Fibroblast of skin of scalp (primary cell): ENCODE measurements around the gene DDR2.

Source experiments
- DNase-seq: peaks from one replicate; pipeline ENCODE4 v3.0.0-alpha.2; 2013

DDR2 gene

DNA sequence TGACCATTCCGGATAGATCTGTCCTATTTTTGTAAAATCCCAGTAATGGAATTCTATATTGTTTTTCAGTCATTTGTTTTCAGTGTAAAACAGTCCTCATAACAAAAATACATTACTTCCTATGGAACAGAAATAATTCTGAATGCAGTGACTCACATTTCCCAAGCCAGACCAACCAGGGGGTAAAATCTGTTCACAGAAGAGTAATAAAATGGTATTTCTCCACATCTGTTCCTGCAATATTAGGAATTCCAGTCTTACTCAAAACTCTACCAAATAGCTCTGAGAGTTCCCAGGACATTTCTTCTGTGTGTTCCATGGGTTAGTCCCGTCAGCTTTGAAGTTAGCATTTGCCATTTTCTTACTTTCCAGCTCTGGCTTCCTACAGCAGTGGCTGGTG, 2.6 kb upstream of the DDR2 start:
- DNase-seq, result peak; percentile 94

DNA sequence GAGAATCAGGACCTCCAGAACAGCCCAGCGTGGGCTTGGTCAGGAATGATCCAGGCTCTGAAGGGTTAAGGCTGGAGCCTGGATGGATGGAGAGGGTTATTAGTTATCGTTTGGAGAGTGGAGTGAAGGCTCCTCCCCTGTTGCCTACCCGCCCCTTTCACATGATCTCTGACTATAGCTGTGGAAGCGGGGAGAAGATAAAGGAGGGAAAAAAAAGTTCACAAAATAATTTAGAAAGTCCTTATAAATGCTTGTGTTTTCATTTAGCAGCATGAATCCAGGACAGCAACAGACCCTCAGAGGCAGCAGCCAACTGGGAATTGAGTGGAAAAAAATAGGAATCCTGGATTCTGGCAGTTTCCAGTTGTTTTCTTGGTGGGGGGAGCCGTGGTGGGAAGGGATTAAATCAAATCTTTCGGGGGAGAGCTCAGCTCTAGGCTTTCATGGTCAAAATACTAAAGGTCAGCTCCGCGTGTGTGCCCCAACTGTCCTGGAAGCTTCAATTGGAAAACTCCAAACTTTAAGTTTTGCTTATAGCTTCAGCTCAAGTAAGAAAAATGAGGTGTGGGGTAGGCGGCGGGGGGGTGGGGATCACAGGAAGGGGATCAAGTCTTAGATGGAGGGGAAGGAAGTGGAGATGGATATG, 595 bp upstream of the DDR2 start:
- DNase-seq, result peak; percentile 84

DNA sequence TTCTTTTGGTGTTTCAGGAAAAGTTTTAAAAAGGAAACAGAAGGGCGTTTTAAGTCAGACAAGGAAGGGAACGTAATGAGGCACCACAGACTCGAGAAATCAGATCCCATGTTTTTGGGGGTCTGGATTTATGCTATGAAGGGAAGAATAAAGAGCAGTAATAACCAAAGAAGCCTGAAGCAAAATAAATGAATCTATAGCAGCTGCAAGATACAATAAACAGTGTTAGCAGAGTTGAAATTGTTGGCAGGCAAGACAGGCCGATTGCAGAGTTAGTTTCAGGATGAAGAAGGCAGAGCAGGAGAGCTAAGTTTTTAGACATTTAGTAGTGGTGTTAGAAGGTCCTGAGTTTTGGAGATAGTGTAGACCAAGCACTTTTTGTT, 425 bp downstream of the DDR2 start:
- DNase-seq, result peak; percentile 39

DNA sequence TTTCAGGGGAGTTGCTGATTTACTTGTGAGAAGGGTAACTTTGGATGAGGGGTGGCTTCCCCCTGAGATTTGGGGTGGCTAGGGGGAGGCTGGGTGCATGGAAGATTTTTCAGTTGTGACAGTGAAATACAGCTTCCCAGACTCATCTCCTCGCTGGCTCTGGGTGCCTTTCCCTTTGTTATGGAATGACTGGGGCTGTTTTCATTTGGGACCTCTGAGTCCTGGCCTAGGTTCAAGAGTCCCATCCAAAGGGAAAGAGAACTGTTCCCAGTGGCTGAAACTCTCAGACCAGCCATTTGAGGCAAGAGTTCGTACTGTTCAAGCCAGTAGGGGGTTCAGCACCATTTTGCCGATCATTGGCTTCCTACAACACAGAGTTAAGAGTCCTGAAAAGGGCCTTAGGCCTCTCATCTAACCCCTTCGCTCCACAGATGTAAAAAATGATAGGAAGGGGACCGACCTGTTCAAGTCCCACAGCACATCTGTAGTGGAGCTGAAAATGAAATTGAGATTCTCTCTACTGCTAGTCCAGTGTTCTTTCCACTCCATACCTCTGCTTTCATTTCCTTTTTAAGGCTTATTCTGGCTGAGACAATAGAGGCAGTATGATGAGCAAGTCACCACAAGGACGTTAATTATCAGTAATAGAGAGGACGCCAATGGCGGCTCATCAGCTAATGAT, 958 bp downstream of the DDR2 start:
- DNase-seq, result peak; percentile 85

DNA sequence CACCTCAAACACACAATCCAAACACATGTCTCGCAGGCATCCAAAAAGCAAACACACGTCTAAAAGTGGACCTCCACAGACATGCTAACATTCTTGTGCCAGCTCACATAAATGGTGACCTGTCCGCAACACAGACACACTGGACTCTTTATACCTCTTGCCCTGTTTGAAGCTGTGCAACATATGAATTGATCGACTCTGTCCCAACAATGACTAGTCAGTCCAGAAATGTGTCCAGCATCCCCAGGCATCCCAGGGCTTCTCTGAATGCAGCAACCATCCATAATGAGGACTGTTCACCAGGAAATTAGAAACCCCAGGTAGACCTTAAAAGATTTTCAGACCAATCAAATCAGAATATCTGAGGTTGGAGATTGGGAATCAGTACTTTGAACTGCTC, 3.2 kb downstream of the DDR2 start:
- no peak for DNase-seq

DNA sequence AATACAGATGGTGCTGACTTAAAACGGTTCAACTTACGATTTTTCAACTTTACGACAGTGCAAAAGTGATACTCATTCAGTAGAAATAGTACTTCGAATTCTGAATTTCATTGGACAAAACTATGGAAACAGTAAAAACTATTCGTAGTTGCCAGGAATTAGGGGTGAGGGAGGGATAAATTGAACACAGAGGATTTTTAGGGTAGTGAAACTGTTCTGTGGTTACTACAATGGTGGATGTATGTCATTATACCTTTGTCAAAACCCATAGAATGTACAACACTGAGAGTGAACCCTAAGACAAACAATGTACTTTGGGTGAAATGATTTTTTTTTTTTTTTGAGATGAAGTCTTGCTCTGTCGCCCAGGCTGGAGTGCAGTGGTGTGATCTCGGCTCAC, 7.5 kb downstream of the DDR2 start:
- DNase-seq, result no peak

DNA sequence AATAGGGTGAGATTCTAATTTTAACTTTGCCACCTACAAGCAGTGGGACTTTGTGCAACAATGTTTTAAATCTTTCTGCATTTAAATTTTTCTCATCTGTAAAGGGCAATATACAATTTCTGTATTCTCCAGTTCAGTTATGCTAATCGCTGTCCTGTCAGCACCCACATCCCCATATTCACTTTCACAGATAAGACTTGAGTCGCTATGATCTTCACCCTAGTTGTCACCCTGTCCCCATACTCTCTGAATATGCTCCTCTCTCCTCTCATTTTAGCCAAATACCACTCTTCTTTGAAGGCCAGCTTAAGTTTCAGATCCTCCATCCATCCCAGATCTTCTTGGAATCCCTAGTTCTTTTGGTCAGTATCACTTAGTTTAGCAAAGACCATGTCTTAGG, 8.8 kb downstream of the DDR2 start:
- DNase-seq, result no peak

DNA sequence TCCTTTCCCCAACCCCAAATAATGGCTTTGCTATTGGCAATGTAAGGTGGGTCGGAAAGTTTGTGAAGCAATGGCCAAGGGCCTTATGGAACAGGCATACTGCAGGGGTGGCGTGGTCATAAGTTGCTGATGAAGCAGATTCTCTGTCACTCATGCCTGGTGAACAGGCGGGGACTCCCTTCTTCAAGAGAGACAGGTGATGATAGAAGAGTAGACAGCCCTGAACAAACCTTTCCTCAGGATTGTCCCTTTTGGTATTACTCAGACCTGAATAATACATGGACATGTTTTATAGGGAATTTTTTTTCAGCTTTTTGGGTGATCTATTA, 12.7 kb downstream of the DDR2 start:
- DNase-seq, result no peak

DNA sequence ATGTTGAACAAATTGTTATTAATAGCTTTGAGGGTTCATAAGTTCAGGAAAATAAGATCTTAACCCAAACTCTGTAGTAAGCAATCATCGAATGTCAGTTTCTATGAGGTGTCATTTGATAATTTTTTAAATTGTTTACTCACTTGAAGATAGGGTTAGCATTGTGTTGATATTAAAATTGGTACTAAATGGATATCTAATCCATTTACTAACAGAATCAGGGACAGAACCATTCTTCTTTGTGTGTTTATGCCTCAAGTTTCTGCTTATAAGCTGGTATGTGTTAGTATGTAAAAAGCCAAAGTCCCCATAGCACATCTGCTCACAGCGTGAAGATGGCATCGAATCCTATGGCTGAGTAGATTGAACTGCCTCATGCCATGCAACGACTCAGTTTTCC, 13.4 kb downstream of the DDR2 start:
- DNase-seq, result no peak

DNA sequence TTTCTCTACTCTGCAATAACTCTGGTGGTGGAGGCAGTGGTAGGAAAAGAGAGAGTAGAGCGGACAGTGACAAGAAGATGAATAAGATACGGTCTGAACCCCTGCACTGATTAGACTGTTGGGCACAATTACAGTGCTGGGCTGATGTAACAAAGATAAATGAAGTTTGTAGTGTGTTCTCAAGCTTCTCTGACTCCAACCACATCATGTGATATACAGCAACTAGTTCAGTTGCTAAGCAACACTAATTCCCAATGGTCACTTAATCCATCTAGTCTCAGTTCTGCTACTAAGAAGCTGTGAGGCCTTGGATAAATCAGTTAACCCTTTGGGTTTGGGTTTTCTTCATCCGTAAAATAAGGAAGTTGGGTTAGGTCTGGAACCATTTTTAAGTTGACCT, 17.3 kb downstream of the DDR2 start:
- DNase-seq, result peak; percentile 48

DNA sequence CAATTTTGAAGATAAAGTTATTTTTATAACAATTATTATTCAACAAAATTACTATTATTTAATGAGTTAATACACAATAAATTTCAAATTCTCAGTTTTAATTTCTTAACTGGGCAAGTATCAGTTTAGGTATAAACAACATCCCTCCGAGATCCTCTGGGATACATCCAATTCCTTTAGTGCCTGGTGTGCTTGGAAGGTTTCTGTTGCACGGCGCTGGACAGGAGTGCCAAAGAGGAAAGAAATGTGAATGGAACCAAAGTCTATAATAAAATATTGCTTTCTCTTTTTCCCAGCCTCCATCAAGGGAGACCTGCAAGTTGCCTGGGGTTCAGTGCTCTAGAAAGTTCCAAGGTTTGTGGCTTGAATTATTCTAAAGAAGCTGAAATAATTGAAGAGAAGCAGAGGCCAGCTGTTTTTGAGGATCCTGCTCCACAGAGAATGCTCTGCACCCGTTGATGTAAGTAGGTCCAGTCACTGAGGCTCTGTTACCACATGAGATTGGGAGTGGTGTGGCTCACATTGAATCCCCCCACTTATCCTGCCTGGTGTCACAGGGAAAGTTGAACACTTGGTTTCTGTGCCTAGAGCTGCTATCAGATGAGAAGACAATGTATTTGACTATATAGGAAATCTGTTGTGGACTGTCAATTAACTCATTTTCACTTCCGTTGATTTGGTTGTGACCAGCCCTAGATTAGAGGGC, 22.8 kb downstream of the DDR2 start:
- no peak for DNase-seq

DNA sequence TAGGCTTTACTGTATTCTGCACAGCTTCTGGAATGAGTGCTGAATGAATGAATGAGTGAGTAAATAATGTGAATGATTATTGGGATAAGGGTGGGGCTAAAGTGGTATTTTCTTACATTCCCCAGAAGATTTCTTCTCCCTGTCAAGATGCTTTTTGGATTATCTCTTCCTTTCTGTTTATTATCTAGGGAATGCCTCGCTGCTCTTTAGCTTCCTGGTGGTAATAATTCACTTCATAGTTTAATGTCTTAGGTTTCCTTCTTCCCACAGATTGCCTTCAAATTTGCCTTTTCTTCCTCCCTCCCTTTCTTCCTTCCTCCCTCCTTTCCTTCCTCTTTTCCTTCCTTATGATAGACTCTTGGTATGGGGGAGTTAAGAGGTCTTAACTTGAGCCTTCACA, 24.0 kb downstream of the DDR2 start:
- no peak for DNase-seq

DNA sequence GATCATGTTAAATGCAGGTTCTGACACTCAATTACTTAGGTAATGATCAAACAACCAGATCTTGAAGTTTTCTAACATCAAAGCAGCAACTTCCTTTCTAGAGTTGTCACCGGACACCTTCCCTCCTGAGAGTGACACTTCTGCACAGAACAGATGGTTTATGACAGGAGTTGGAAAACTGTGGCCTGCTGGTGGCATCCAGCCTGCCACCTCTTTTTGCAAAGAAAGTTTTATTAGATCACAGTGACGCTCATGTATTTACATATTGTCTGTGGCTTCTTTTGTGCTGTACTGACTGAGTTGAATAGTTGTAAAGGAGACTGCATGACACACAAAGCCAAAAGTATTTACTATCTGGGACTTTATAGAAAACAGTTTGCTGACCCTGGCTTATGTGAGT, 28.3 kb downstream of the DDR2 start:
- DNase-seq, result peak; percentile 20

DNA sequence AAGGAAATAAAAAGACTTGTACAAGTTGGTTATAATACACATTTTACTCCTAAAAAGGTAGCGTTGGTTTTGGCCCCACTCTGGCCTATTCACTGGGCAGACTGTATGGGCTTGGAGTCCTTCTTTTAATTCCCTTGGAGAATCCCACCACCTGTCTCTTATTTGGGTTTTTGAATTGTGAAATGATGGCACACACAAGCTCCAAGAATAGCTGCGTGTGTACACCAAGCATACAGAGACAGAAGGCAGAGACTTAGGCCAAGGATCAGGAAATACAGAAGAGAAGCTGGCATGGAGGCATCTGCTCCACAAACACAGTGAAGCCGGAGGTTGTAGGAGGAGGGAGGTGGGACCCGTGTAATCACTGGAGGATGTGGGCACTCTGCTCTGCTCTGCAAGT, 29.1 kb downstream of the DDR2 start:
- no peak for DNase-seq

DNA sequence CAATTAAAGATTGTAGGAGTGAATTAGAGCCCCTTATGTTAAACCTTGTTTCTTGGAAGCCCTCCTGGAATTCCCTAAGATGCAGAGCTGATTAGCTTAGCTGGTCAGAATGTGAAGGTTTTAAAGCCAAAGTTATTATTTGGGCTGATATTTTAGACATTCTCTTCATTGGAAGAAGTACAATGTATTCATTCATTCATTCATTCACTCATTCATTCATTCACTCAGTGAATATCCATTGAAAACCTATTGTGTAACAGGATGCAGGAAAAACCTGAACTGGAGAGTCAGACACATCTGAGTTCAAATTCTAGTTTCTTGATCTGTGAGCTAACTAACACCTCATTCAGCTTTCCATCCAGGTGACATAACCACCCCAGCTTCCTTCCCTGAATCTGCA, 29.7 kb downstream of the DDR2 start:
- no peak for DNase-seq

DNA sequence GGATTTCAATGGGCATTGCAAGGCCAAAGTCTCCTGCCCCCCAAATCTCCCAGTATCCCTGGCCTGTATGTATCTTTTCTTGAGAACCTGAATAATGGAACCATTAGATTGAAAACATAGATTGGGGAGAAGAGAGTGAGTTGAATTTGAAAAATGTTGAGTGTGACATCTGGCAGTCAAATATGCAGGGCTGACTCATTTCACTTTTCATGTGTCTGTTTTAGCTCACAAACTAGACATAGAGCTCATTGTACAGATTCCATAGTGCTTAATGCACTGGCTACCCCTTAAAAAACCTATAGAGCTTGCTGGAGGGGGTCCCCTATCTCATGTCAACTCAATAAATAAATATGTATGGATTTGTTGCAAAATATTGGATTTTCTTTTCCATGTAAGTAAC, 30.8 kb downstream of the DDR2 start:
- DNase-seq, result peak; percentile 71

DNA sequence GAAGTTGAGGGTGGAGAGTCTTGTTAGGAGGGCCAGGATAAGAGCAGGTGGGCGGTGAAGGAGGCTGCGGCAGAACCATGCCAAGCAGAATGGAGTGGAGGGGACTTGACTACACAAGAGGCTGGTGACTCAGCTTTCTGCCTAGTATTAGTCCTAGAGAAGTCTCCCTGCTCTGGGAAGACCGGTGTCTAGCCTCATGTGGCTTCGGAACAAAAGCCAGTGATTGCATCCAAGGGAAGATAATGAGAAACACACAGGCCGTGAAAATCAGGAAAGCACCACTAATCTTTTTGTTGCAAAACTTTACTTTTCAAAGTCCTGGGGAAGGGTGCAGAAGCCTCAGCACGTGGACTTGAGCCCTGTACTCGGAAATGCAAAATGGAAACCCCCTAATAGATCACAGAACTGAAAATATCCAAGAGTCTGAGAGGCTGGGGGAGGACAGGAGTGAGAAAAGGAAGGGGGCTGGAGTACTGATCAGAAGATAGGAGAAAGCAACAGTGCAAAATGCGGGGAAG, 31.4 kb downstream of the DDR2 start:
- peak; percentile 81 for DNase-seq

DNA sequence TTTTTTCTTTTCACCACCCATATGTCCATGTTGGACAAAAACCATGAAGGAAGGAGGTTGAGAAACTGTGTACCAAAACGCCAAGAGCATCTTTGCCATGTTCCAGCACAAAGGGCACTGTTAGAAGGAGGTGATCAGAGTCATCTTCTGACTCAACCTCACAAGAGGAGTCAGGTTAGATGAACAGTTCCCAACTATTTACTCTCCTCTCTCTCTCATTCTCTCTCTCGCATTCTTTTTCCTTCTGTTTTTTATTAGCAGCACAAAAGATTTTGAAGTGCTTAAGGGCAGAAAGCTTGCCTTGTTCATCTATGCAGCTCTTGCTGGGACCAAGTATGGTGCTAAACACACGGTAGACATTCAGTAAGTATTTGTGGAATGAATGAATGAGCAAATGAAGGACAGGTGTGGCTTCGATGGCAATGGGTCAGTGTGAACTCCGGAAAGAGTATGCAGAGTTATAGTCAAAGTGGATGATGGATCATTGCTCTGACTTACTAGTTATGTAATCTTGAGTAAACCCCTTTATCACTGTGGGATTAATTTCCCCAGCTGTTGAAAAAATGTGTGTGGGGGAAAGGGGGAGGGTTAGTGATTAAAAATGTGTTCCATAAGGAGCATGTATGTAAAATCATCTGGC, 33.9 kb downstream of the DDR2 start:
- peak; percentile 35 for DNase-seq

DNA sequence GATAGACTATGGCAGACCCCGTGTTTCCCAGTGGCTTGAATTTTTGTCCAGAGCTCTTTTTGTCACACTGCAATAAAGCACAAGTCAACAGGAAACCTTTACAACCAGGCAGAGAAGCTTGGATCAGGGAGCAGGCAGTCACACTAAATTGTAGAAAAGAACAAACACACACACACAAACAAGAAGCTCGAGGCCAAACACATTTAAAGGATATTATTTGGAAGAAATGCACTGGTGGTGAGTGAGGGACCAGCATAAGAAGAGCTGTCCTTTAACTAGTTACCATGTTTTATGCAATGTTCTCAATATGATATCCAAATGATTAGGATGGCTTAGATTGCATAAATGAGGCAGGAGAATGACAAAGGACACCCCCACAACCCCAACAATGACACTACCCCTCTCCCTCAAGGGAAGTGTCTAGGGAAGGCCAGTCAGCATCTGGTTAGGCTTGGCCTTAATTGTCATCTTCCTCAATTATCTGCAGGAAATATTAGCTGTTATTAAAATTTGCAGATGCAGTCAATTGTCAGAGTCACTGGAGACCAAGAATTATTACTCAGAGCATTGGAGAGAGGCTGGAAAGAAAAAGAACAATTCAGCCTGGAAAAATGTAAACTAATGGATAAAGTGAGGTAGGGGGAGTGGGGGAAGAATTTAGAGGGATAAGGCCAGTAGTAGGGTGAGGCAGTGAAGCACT, 35.3 kb downstream of the DDR2 start:
- DNase-seq, result no peak

DNA sequence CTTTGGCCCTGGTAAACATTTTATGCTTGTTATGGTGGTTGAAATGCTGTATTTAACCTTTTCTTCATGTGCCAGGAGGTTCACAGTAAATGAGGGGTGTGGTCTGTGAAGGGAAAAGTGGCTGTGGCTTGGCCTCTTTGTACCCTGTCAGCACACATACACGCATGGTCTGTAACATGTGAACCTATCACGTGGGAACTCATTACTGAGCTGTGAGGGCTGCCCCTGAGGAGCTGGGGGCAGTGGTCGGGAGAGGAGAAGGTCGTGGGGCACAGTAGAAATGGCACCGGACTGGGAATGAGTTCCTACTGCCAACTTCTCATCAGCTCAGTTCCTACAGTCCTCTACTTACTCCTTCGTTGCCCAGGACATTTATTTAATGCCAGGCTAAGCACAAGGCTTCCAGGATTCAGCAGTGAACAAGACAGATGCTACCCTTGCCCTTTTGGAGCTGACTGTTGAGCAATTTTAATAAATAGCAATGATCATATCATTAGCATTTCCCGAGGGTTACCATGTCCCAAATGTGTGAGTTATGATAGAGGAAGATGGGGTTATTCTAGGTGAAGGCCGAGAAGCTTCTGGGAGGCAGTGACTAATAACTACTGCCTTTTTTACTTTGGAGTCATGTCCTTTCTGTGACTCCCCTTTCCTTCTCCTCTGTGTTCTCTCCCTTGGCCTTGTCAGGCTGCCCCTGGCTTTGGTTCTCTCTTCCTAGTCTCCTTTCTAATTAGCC, 38.8 kb downstream of the DDR2 start:
- DNase-seq, result peak; percentile 79

DNA sequence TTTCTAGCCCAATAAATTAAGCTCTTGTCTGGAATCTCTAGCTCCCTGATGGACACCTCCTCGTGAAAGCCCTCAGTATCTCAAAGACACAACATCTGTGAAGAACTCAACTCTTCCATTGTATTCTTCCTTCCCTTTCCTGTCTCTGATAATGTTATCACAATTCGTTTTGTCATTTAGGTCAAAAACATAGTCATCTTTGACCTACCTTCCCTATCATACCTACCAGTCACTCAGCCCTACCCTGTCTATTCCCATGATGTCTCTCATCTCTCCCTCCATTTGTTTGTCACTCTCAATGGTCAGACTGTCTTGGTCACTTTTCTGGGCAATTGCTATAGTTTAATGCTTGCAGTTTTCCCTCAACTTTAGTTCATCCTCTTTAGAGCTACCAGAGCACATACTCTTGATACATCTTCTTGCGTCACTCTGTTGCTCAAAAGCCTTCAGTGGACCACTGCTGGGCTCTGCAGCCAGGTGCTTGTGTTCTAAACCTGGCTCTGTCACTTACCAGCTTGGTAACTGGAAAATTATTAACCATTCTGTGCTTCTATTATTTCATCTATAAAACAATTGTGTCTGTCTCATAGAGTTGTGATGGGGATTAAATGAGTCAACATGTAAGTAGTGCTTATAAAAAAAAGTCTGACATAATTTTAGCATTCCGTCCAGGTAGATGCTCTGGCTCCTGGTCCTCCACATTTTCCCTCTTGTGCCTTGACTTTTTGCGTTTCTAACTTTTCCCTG, 39.6 kb downstream of the DDR2 start:
- no peak for DNase-seq
